ENCODE results near the gene DGKB.

Gene DGKB

GRCh38 chr7:14752301-14752700, 150.2 kb downstream of the DGKB start:
- DNase-seq = no peak

GRCh38 chr7:14751461-14751860, 151.1 kb downstream of the DGKB start:
- peak; percentile 64 for DNase-seq

GRCh38 chr7:14748461-14748860, 154.1 kb downstream of the DGKB start:
- peak; percentile 100 for DNase-seq

GRCh38 chr7:14747701-14748100, 154.8 kb downstream of the DGKB start:
- peak; percentile 32 for DNase-seq

- DNase-seq = no peak
Measured at GRCh38 chr7:14745076-14745475, 157.5 kb downstream of the DGKB start.

GRCh38 chr7:14740606-14741005, 161.9 kb downstream of the DGKB start:
- DNase-seq = no peak

GRCh38 chr7:14739841-14740185, 162.7 kb downstream of the DGKB start:
- DNase-seq = no peak

- no peak for DNase-seq
Measured at GRCh38 chr7:14739168-14739840, 163.2 kb downstream of the DGKB start.

- no peak for DNase-seq
Measured at GRCh38 chr7:14738086-14738485, 164.5 kb downstream of the DGKB start.

- DNase-seq = no peak
Measured at GRCh38 chr7:14734839-14735321, 167.7 kb downstream of the DGKB start.

- DNase-seq = no peak
Measured at GRCh38 chr7:14720785-14721184, 181.8 kb downstream of the DGKB start.

- no peak for DNase-seq
Measured at GRCh38 chr7:14717816-14718215, 184.7 kb downstream of the DGKB start.

- no peak for DNase-seq
Measured at GRCh38 chr7:14717169-14717568, 185.4 kb downstream of the DGKB start.

GRCh38 chr7:14714161-14714728, 188.3 kb downstream of the DGKB start:
- no peak for DNase-seq

GRCh38 chr7:14698239-14698638, 204.3 kb downstream of the DGKB start:
- no peak for DNase-seq

- no peak for DNase-seq
Measured at GRCh38 chr7:14697684-14698083, 204.9 kb downstream of the DGKB start.

- DNase-seq = no peak
Measured at GRCh38 chr7:14691597-14692203, 210.9 kb downstream of the DGKB start.

GRCh38 chr7:14691034-14691433, 211.5 kb downstream of the DGKB start:
- DNase-seq = no peak

GRCh38 chr7:14690486-14690885, 212.1 kb downstream of the DGKB start:
- DNase-seq = no peak

- no peak for DNase-seq
Measured at GRCh38 chr7:14690075-14690474, 212.5 kb downstream of the DGKB start.

GRCh38 chr7:14688208-14688607, 214.3 kb downstream of the DGKB start:
- DNase-seq = no peak

GRCh38 chr7:14687777-14688176, 214.8 kb downstream of the DGKB start:
- DNase-seq = peak; percentile 62

- DNase-seq = no peak
Measured at GRCh38 chr7:14687241-14687640, 215.3 kb downstream of the DGKB start.

- DNase-seq = no peak
Measured at GRCh38 chr7:14685167-14685566, 217.4 kb downstream of the DGKB start.
